ENCODE measurements around the gene ALDH3A2.
"Not testable (repeated sequence)": the region's sequence is repeated elsewhere in the genome, so short reads cannot be mapped to it uniquely, and the experiment has no call there.

The ALDH3A2 gene

GRCh38 chr17:19683117-19683516 is 34.6 kb downstream of the ALDH3A2 start:
- DNase-seq, result no peak

- DNase-seq, result not testable (repeated sequence)
Observed at GRCh38 chr17:19684909-19685580, 36.5 kb downstream of the ALDH3A2 start.

GRCh38 chr17:19686400-19687090 is 38.0 kb downstream of the ALDH3A2 start:
- DNase-seq, result no peak

- no peak for DNase-seq
Observed at GRCh38 chr17:19702217-19702641, 53.7 kb downstream of the ALDH3A2 start.

- no peak for DNase-seq
Observed at GRCh38 chr17:19703106-19703827, 54.7 kb downstream of the ALDH3A2 start.

- DNase-seq, result no peak
Observed at GRCh38 chr17:19703828-19704613, 55.5 kb downstream of the ALDH3A2 start.

GRCh38 chr17:19705201-19705600 is 56.6 kb downstream of the ALDH3A2 start:
- DNase-seq, result no peak

GRCh38 chr17:19705771-19706770 is 57.5 kb downstream of the ALDH3A2 start:
- no peak for DNase-seq

- no peak for DNase-seq
Observed at GRCh38 chr17:19706791-19707727, 58.5 kb downstream of the ALDH3A2 start.

GRCh38 chr17:19707728-19708221 is 59.2 kb downstream of the ALDH3A2 start:
- no peak for DNase-seq

GRCh38 chr17:19708431-19709175 is 60.1 kb downstream of the ALDH3A2 start:
- DNase-seq, result no peak

- DNase-seq, result no peak
Observed at GRCh38 chr17:19709841-19710240, 61.3 kb downstream of the ALDH3A2 start.

- DNase-seq, result no peak
Observed at GRCh38 chr17:19712436-19713004, 64.0 kb downstream of the ALDH3A2 start.

GRCh38 chr17:19713462-19713861 is 64.9 kb downstream of the ALDH3A2 start:
- DNase-seq, result no peak

- DNase-seq, result no peak
Observed at GRCh38 chr17:19713901-19714361, 65.4 kb downstream of the ALDH3A2 start.

GRCh38 chr17:19714542-19715411 is 66.2 kb downstream of the ALDH3A2 start:
- no peak for DNase-seq

GRCh38 chr17:19716108-19717030 is 67.8 kb downstream of the ALDH3A2 start, which contains the start of gene SLC47A2:
Gene SLC47A2 (minus strand): TSS chr17:19716584. CDS start chr17:19716555, 29 bp downstream.
- DNase-seq, result no peak

Data from activated T-cell treated with anti-CD3 and anti-CD28 coated beads, Interleukin-2, amount 50 U/mL, for 1 hour (primary cell).